Astrocyte of the cerebellum (primary cell): ENCODE measurements around the gene PUS10.

Experiments
- DNase-seq: peaks from one replicate; pipeline ENCODE4 v3.0.0-alpha.2; 2011; ENCODE audit warnings: low read depth
- H3K4me3 ChIP-seq: 2 replicates; pipeline ENCODE4 v1.5.1; 2011; ENCODE audit warnings: mild to moderate bottlenecking, low read depth, low read length, moderate library complexity
- CTCF ChIP-seq: IDR thresholded peaks from 2 replicates; pipeline ENCODE4 v1.5.1; 2012; ENCODE audit warnings: low read length, low read depth, moderate library complexity, mild to moderate bottlenecking; ENCODE audit errors: missing control alignments
- in situ Hi-C: cut with HindIII; loops from 2 replicates; pipeline ENCODE4 v1.10.0; 2017; ENCODE audit warnings: low sequenced_read_pairs

The PUS10 gene

GRCh38 chr2:60974652-60975051 is 43.4 kb downstream of the PUS10 start:
- in situ Hi-C loops = no loop called here
- no peak for TF ChIP-seq CTCF
- no peak overlapping the region for H3K4me3 ChIP-seq
- no peak for DNase-seq

GRCh38 chr2:60973705-60974104 is 44.4 kb downstream of the PUS10 start:
- no peak overlapping the region for H3K4me3 ChIP-seq
- no peak for DNase-seq
- TF ChIP-seq CTCF = no peak
- in situ Hi-C loops = no loop called here

GRCh38 chr2:60972889-60973656 is 45.0 kb downstream of the PUS10 start:
- TF ChIP-seq CTCF = no peak
- in situ Hi-C loops = no loop called here
- no peak for DNase-seq
- no peak overlapping the region for H3K4me3 ChIP-seq

- in situ Hi-C loops = loop anchor here (5.0 kb wide), 1 partner anchor 104 kb away; no protein-coding TSS in a partner anchor
- DNase-seq = no peak
- no peak overlapping the region for H3K4me3 ChIP-seq
- no peak for TF ChIP-seq CTCF
Measured at GRCh38 chr2:60966507-60967405, 51.3 kb downstream of the PUS10 start.

- no peak for TF ChIP-seq CTCF
- in situ Hi-C loops = loop anchor here (5.0 kb wide), 1 partner anchor 103 kb away; no protein-coding TSS in a partner anchor
- no peak for DNase-seq
- no peak overlapping the region for H3K4me3 ChIP-seq
Measured at GRCh38 chr2:60965499-60965785, 52.6 kb downstream of the PUS10 start.

- H3K4me3 ChIP-seq = no peak overlapping the region
- in situ Hi-C loops = loop anchor here (5.0 kb wide), 1 partner anchor 103 kb away; no protein-coding TSS in a partner anchor
- no peak for TF ChIP-seq CTCF
- no peak for DNase-seq
Measured at GRCh38 chr2:60964651-60965498, 53.2 kb downstream of the PUS10 start.
